ENCODE measurements around the gene ITPRIPL2. TPM values are rescaled to one million over a fixed set of nuclear protein-coding genes. Genes with fewer than 3 reads are reported as not detected.
A peak's percentile ranks its signal among the peaks of the same experiment; 100 is the strongest.

The ITPRIPL2 gene
- total and polyA plus RNA-seq, 11 donors, result 3.1 to 43.2 (median 14.1) TPM

GRCh38 chr16:19162085-19162484 is 48.3 kb downstream of the ITPRIPL2 start:
- DNase-seq (no peak), ATAC-seq (peak in 1 of 4 donors; percentile 22)
- WGBS, 4 donors, result 58 to 77% (median 66%) methylated on average over 4 of the region's 4 CpGs
- Histone ChIP-seq H3K9me3 (no peaks in the 10 kb centered on the region), H3K4me3 (no peak overlapping the region), H3K4me1 (no peaks in the 10 kb centered on the region), H3K36me3 (no peaks in the 10 kb centered on the region), H3K27me3 (peaks cover 0 to 7% (median 0%) of the 10 kb centered on the region in 9 donors), H3K27ac (no peak overlapping the region)
- TF ChIP-seq POLR2A (IDR thresholded peaks at IDR 0.05) (no peak), CTCF (IDR thresholded peaks at IDR 0.05) (no peak)
- intact Hi-C loops (cut with DNase I), result loop anchor here in 4 of 10 donors (10.0 kb wide), 3 partner anchors 47 to 213 kb away; partner anchors contain the start of gene ITPRIPL2 (in 1 of the 4)

GRCh38 chr16:19163215-19163614 is 49.5 kb downstream of the ITPRIPL2 start:
- intact Hi-C loops (cut with DNase I), result loop anchor here in 4 of 10 donors (10.0 kb wide), 3 partner anchors 48 to 212 kb away; partner anchors contain the start of gene ITPRIPL2 (in 1 of the 4)
- no peak overlapping the region for H3K27ac ChIP-seq
- no peaks in the 10 kb centered on the region for H3K36me3 ChIP-seq
- peaks cover 0 to 17% (median 8%) of the 10 kb centered on the region in 9 donors for H3K27me3 ChIP-seq
- WGBS, 4 donors, result 89 to 95% (median 91%) methylated on average over 1 of the region's 1 CpG
- H3K4me1 ChIP-seq, result peaks cover 0 to 11% (median 3%) of the 10 kb centered on the region in 12 donors
- no peak for TF ChIP-seq CTCF (IDR thresholded peaks at IDR 0.05)
- no peak for TF ChIP-seq POLR2A (IDR thresholded peaks at IDR 0.05)
- H3K4me3 ChIP-seq, result no peak overlapping the region
- DNase-seq (no peak), ATAC-seq (no peak)
- H3K9me3 ChIP-seq, result no peaks in the 10 kb centered on the region

GRCh38 chr16:19164285-19164684 is 50.5 kb downstream of the ITPRIPL2 start:
- H3K36me3 ChIP-seq, result no peaks in the 10 kb centered on the region
- no peak for TF ChIP-seq CTCF (IDR thresholded peaks at IDR 0.05)
- no peak for TF ChIP-seq POLR2A (IDR thresholded peaks at IDR 0.05)
- intact Hi-C loops (cut with DNase I), result loop anchor here in 4 of 10 donors (10.0 kb wide), 3 partner anchors 49 to 211 kb away; partner anchors contain the start of gene ITPRIPL2 (in 1 of the 4)
- H3K27me3 ChIP-seq, result peaks cover 0 to 27% (median 15%) of the 10 kb centered on the region in 9 donors
- H3K4me1 ChIP-seq, result peaks cover 0 to 21% (median 6%) of the 10 kb centered on the region in 12 donors
- 58 to 76% (median 74%) methylated on average over 4 of the region's 4 CpGs for WGBS, 4 donors
- DNase-seq, result no peak
- H3K9me3 ChIP-seq, result no peaks in the 10 kb centered on the region
- H3K4me3 ChIP-seq, result no peak overlapping the region
- H3K27ac ChIP-seq, result no peak overlapping the region
- ATAC-seq, result no peak

- no peak overlapping the region for H3K27ac ChIP-seq
- 71 to 95% (median 83%) methylated on average over 4 to 5 of the region's 5 CpGs for WGBS, 4 donors
Observed at GRCh38 chr16:19165101-19165500, 51.3 kb downstream of the ITPRIPL2 start.

More at GRCh38 chr16:19165101-19165500, 51.3 kb downstream of the ITPRIPL2 start:
- peaks cover 0 to 21% (median 6%) of the 10 kb centered on the region in 12 donors for H3K4me1 ChIP-seq
- no peak for DNase-seq
- TF ChIP-seq CTCF (IDR thresholded peaks at IDR 0.05) (no peak), POLR2A (IDR thresholded peaks at IDR 0.05) (no peak)
- H3K36me3 ChIP-seq, result no peaks in the 10 kb centered on the region
- no peak overlapping the region for H3K4me3 ChIP-seq
- ATAC-seq, result no peak
- intact Hi-C loops (cut with DNase I), result loop anchor here in 7 of 10 donors (5.0 to 10.0 kb wide), 6 partner anchors 50 to 337 kb away; partner anchors contain the start of gene ITPRIPL2 (in 1 of the 7)
- H3K27me3 ChIP-seq, result peaks cover 0 to 35% (median 15%) of the 10 kb centered on the region in 9 donors
- H3K9me3 ChIP-seq, result no peaks in the 10 kb centered on the region
